ENCODE data around the gene MMP23B.

- TF ChIP-seq CTCF (IDR thresholded peaks at IDR 0.05; ENCODE audit: poor library complexity, severe bottlenecking): no peak
- TF ChIP-seq POLR2AphosphoS5 (IDR thresholded peaks at IDR 0.05): no peak
- TF ChIP-seq TAF1 (IDR thresholded peaks at IDR 0.05; ENCODE audit: low read depth): no peak
- no peak for TF ChIP-seq RAD21 (conservative IDR thresholded peaks at IDR 0.05)
Observed at GRCh38 chr1:1625404-1625775, 6.6 kb upstream of the MMP23B start.
